ENCODE data around the gene ANKAR.
"Not testable (repeated sequence)": the region's sequence is repeated elsewhere in the genome, so short reads cannot be mapped to it uniquely, and the experiment has no call there.

The ANKAR gene

GRCh38 chr2:189674374-189675112 lies at the start of gene ANKAR:
Gene ANKAR, plus strand, starts transcription at chr2:189674670. Its CDS starts 1,821 bp downstream, at chr2:189676491.
- no peak for DNase-seq

GRCh38 chr2:189625636-189626035 lies 48.8 kb upstream of the ANKAR start:
- no peak for DNase-seq

GRCh38 chr2:189627789-189628188 lies 46.7 kb upstream of the ANKAR start:
- no peak for DNase-seq

- no peak for DNase-seq
These were observed 45.5 kb upstream of the ANKAR start for GRCh38 chr2:189628817-189629530.

GRCh38 chr2:189629531-189630453 lies 44.7 kb upstream of the ANKAR start:
- no peak for DNase-seq

GRCh38 chr2:189631849-189632248 lies 42.6 kb upstream of the ANKAR start:
- DNase-seq: no peak

- no peak for DNase-seq
These were observed 41.1 kb upstream of the ANKAR start for GRCh38 chr2:189633392-189633811.

- no peak for DNase-seq
These were observed 39.1 kb upstream of the ANKAR start for GRCh38 chr2:189635353-189635752.

- no peak for DNase-seq
These were observed 36.0 kb upstream of the ANKAR start for GRCh38 chr2:189638301-189639006.

GRCh38 chr2:189639007-189639609 lies 35.4 kb upstream of the ANKAR start:
- DNase-seq: no peak

GRCh38 chr2:189641002-189641401 lies 33.5 kb upstream of the ANKAR start:
- DNase-seq: no peak

- DNase-seq: no peak
These were observed 32.9 kb upstream of the ANKAR start for GRCh38 chr2:189641590-189641989.

GRCh38 chr2:189646521-189646920 lies 27.9 kb upstream of the ANKAR start:
- no peak for DNase-seq

- no peak for DNase-seq
These were observed 25.5 kb upstream of the ANKAR start for GRCh38 chr2:189648846-189649509.

- DNase-seq: no peak
These were observed 23.2 kb upstream of the ANKAR start for GRCh38 chr2:189651284-189651683.

- not testable (repeated sequence) for DNase-seq
These were observed 21.0 kb upstream of the ANKAR start for GRCh38 chr2:189653464-189653863.

GRCh38 chr2:189654641-189655040 lies 19.8 kb upstream of the ANKAR start:
- DNase-seq: no peak

GRCh38 chr2:189657867-189658266 lies 16.6 kb upstream of the ANKAR start:
- no peak for DNase-seq

- no peak for DNase-seq
These were observed 15.9 kb upstream of the ANKAR start for GRCh38 chr2:189658306-189659212.

GRCh38 chr2:189659734-189660133 lies 14.7 kb upstream of the ANKAR start:
- no peak for DNase-seq

- no peak for DNase-seq
These were observed 13.7 kb upstream of the ANKAR start for GRCh38 chr2:189660803-189661147.
